ENCODE data around the gene KREMEN1.
"Not testable (repeated sequence)": the region's sequence is repeated elsewhere in the genome, so short reads cannot be mapped to it uniquely, and the experiment has no call there.

KREMEN1 gene

GRCh38 chr22:29072979-29073617, at the start of gene KREMEN1:
Gene KREMEN1 (plus strand): TSS chr22:29073035. CDS start chr22:29073131, 96 bp downstream.
- no peak for DNase-seq

- no peak for DNase-seq
Measured at GRCh38 chr22:29023172-29023796, 49.6 kb upstream of the KREMEN1 start.

GRCh38 chr22:29026579-29026978, 46.3 kb upstream of the KREMEN1 start:
- DNase-seq = no peak

- DNase-seq = no peak
Measured at GRCh38 chr22:29028468-29028867, 44.4 kb upstream of the KREMEN1 start.

GRCh38 chr22:29029202-29030000, 43.4 kb upstream of the KREMEN1 start:
- no peak for DNase-seq

- DNase-seq = no peak
Measured at GRCh38 chr22:29030016-29030617, 42.7 kb upstream of the KREMEN1 start.

GRCh38 chr22:29030618-29031226, 42.1 kb upstream of the KREMEN1 start:
- no peak for DNase-seq

GRCh38 chr22:29031227-29032011, 41.4 kb upstream of the KREMEN1 start:
- DNase-seq = no peak

GRCh38 chr22:29032014-29032475, 40.8 kb upstream of the KREMEN1 start:
- no peak for DNase-seq

- no peak for DNase-seq
Measured at GRCh38 chr22:29032584-29032983, 40.3 kb upstream of the KREMEN1 start.

GRCh38 chr22:29037340-29037932, 35.4 kb upstream of the KREMEN1 start:
- no peak for DNase-seq

GRCh38 chr22:29039148-29039547, 33.7 kb upstream of the KREMEN1 start:
- no peak for DNase-seq

GRCh38 chr22:29039684-29040083, 33.2 kb upstream of the KREMEN1 start:
- DNase-seq = not testable (repeated sequence)

GRCh38 chr22:29040385-29041275, 32.2 kb upstream of the KREMEN1 start:
- DNase-seq = peak; percentile 27

GRCh38 chr22:29041408-29041807, 31.4 kb upstream of the KREMEN1 start:
- no peak for DNase-seq

GRCh38 chr22:29043906-29044575, 28.8 kb upstream of the KREMEN1 start:
- no peak for DNase-seq

GRCh38 chr22:29044657-29045176, 28.1 kb upstream of the KREMEN1 start:
- no peak for DNase-seq

GRCh38 chr22:29048822-29049654, 23.8 kb upstream of the KREMEN1 start:
- DNase-seq = no peak
